GM21528 (cell line): ENCODE measurements around the gene CERKL.
"Not testable (repeated sequence)": the region's sequence is repeated elsewhere in the genome, so short reads cannot be mapped to it uniquely, and the experiment has no call there.

Source experiments
- ATAC-seq: cut with Tn5 transposase; IDR thresholded peaks from one replicate; pipeline ENCODE4 v1.9.1; 2021; ENCODE audit warnings: mild to moderate bottlenecking, moderate library complexity; ENCODE audit not compliant: unreplicated experiment, low FRiP score

Gene CERKL

GRCh38 chr2:181656450-181657291 is at the start of gene CERKL:
CERKL (minus strand) TSS chr2:181657105; CDS start chr2:181657006, 99 bp downstream.
- ATAC-seq: peak; percentile 92

GRCh38 chr2:181702519-181702918 is 45.6 kb upstream of the CERKL start:
- ATAC-seq: not testable (repeated sequence)

- ATAC-seq: no peak
These were observed 41.3 kb upstream of the CERKL start for GRCh38 chr2:181698223-181698622.

- ATAC-seq: no peak
These were observed 40.7 kb upstream of the CERKL start for GRCh38 chr2:181697571-181697970.

- no peak for ATAC-seq
These were observed 40.2 kb upstream of the CERKL start for GRCh38 chr2:181697126-181697525.

GRCh38 chr2:181694271-181694670 is 37.4 kb upstream of the CERKL start:
- ATAC-seq: no peak

GRCh38 chr2:181690860-181691259 is 34.0 kb upstream of the CERKL start:
- no peak for ATAC-seq

GRCh38 chr2:181686576-181687185 is 29.8 kb upstream of the CERKL start:
- ATAC-seq: no peak

- no peak for ATAC-seq
These were observed 28.3 kb upstream of the CERKL start for GRCh38 chr2:181685150-181685688.

GRCh38 chr2:181684454-181685149 is 27.7 kb upstream of the CERKL start:
- ATAC-seq: no peak

- no peak for ATAC-seq
These were observed 26.9 kb upstream of the CERKL start for GRCh38 chr2:181683518-181684453.

GRCh38 chr2:181682795-181683517 is 26.1 kb upstream of the CERKL start:
- no peak for ATAC-seq

- no peak for ATAC-seq
These were observed 25.3 kb upstream of the CERKL start for GRCh38 chr2:181682026-181682789.

- no peak for ATAC-seq
These were observed 24.3 kb upstream of the CERKL start for GRCh38 chr2:181680937-181681811.

GRCh38 chr2:181680055-181680936 is 23.4 kb upstream of the CERKL start, which contains the start of gene NEUROD1:
NEUROD1 (minus strand) TSS chr2:181680517; CDS start chr2:181678860, 1,657 bp downstream.
- no peak for ATAC-seq

GRCh38 chr2:181679544-181679979 is 22.7 kb upstream of the CERKL start:
- ATAC-seq: no peak
